B cell (primary cell): Measurements from ENCODE around the gene ADSS2. TPM values are rescaled to one million over a fixed set of nuclear protein-coding genes. Genes with fewer than 3 reads are reported as not detected.

Source experiments
- ATAC-seq: fragments of 200-7000 bp; cut with Tn5 transposase; one replicate; pipeline ENCODE4 v1.10.0; 2021; ENCODE audit warnings: low read depth, mild to moderate bottlenecking, moderate number of reproducible peaks, moderate library complexity
- CTCF ChIA-PET: fragments of 350-600 bp; sonication (Branson Sonifier 250); formaldehyde crosslinking; loops from one replicate; lab custom pipeline; 2021; ENCODE audit warnings: antibody characterized with exemption, inconsistent platforms; lab: Charles Lee
- POLR2A ChIA-PET: fragments of 350-600 bp; sonication (Branson Sonifier 250); formaldehyde crosslinking; loops from one replicate; lab custom pipeline; 2021; ENCODE audit warnings: antibody characterized with exemption; lab: Charles Lee
- DNase-seq: peaks from one replicate; pipeline ENCODE4 v3.0.0; 2013
- H2AFZ ChIP-seq: 2 replicates; pipeline ENCODE4 v1.6.1; 2012; ENCODE audit warnings: mild to moderate bottlenecking, low read depth, low read length; ENCODE audit not compliant: insufficient read depth, poor library complexity, severe bottlenecking
- H3K27ac ChIP-seq, 2 donors: 1 replicate in 1 of 2; 2 replicates in 1 of 2; pipeline ENCODE4 v1.5.1; 2012 to 2013; ENCODE audit warnings: low read length in 2 of 2, mild to moderate bottlenecking in 2 of 2, moderate library complexity in 1 of 2
- H3K27me3 ChIP-seq, 4 experiments: fragments of 200-600 bp in 1 of 4; sonication (generic) in 1 of 4; replicated peaks in 1 of 4; 1 replicate in 2 of 4; 2 replicates in 2 of 4; pipeline versions ENCODE4 v1.6.1 to v1.7.0; 2013 to 2016; ENCODE audit warnings: low read length in 3 of 4, mild to moderate bottlenecking in 2 of 4, mixed read lengths in 1 of 4, moderate library complexity in 1 of 4; ENCODE audit not compliant: insufficient read depth in 4 of 4, control insufficient read depth in 3 of 4; ENCODE audit errors: control extremely low read depth in 1 of 4
- H3K36me3 ChIP-seq, 2 experiments: replicated peaks in 1 of 2; 1 replicate in 1 of 2; 2 replicates in 1 of 2; pipeline versions ENCODE4 v1.6.1 to v1.7.1; 2013; ENCODE audit warnings: low read length in 1 of 2; ENCODE audit not compliant: insufficient read depth in 2 of 2, control insufficient read depth in 1 of 2; ENCODE audit errors: control extremely low read depth in 1 of 2, extremely low read depth in 1 of 2
- H3K4me1 ChIP-seq, 2 donors: fragments of 200-600 bp in 1 of 2; sonication (generic) in 1 of 2; 1 replicate in 1 of 2; 2 replicates in 1 of 2; pipeline versions ENCODE4 v1.5.1 to v1.6.1; 2013 to 2017; ENCODE audit warnings: low read length in 2 of 2; ENCODE audit not compliant: control insufficient read depth in 2 of 2, insufficient read depth in 2 of 2
- H3K4me2 ChIP-seq: replicated peaks from 2 replicates; pipeline ENCODE3; 2012; ENCODE audit warnings: mild to moderate bottlenecking, low read depth, low read length; ENCODE audit not compliant: poor library complexity, severe bottlenecking
- H3K4me3 ChIP-seq, 5 experiments: fragments of 200-600 bp in 1 of 5; sonication (generic) in 1 of 5; 1 replicate in 3 of 5; 2 replicates in 2 of 5; pipeline versions ENCODE4 v1.5.1 to v1.7.0; 2011 to 2016; ENCODE audit warnings: low read length in 4 of 5, mild to moderate bottlenecking in 4 of 5, low read depth in 2 of 5, control low read depth in 1 of 5, moderate library complexity in 1 of 5; ENCODE audit not compliant: insufficient read depth in 1 of 5; ENCODE audit errors: control extremely low read depth in 1 of 5, extremely low read depth in 1 of 5
- H3K79me2 ChIP-seq: fragments of 200-600 bp; sonication (generic); one replicate; pipeline ENCODE4 v1.6.0; 2016; ENCODE audit warnings: low read length; ENCODE audit not compliant: control insufficient read depth, insufficient read depth
- H3K9ac ChIP-seq: fragments of 200-600 bp; sonication (generic); 2 replicates; pipeline ENCODE4 v1.6.1; 2017; ENCODE audit warnings: mild to moderate bottlenecking, low read length, moderate library complexity
- H3K9me3 ChIP-seq, 3 donors: one replicate each; pipeline versions ENCODE4 v1.6.1 to v1.7.1; 2013; ENCODE audit warnings: low read length in 2 of 3; ENCODE audit not compliant: control insufficient read depth in 2 of 3, insufficient read depth in 1 of 3; ENCODE audit errors: control extremely low read depth in 1 of 3
- H4K20me1 ChIP-seq: 2 replicates; pipeline ENCODE4 v1.6.0; 2012; ENCODE audit warnings: mild to moderate bottlenecking, low read length; ENCODE audit not compliant: insufficient read depth, control insufficient read depth, poor library complexity, severe bottlenecking
- H3K27ac Mint-ChIP-seq: one replicate; pipeline ENCODE4 v1.8.0; 2021; ENCODE audit warnings: mixed read lengths
- H3K27me3 Mint-ChIP-seq: one replicate; pipeline ENCODE4 v1.8.0; 2021; ENCODE audit warnings: mixed read lengths
- H3K4me1 Mint-ChIP-seq: one replicate; pipeline ENCODE4 v1.8.0; 2021; ENCODE audit warnings: mixed read lengths
- H3K4me3 Mint-ChIP-seq: one replicate; pipeline ENCODE4 v1.8.0; 2021; ENCODE audit warnings: mixed read lengths
- H3K9me3 Mint-ChIP-seq: one replicate; pipeline ENCODE4 v1.8.0; 2022; ENCODE audit warnings: mixed read lengths; ENCODE audit not compliant: insufficient read depth
- EZH2 ChIP-seq: IDR thresholded peaks from 2 replicates; pipeline ENCODE4 v1.6.1; 2012; ENCODE audit warnings: borderline replicate concordance, low read depth, mild to moderate bottlenecking, moderate library complexity, low read length; ENCODE audit not compliant: insufficient read depth, poor library complexity, severe bottlenecking
- WGBS: methylation state at CpG from one replicate; pipeline ENCODE4 v1.1.5; 2013; ENCODE audit warnings: missing lambda C conversion rate; ENCODE audit not compliant: insufficient coverage; 5-methylcytosine and 5-hydroxymethylcytosine counted together
- intact Hi-C: fragments of 100-400 bp; cut with micrococcal nuclease; formaldehyde crosslinking; loops from one replicate; pipeline ENCODE4 v1.10.0; 2022
- polyA plus RNA-seq: library from polyadenylated mRNA; depleted of rRNA; stranded (reverse); fragments of >200 nt; gene quantifications from 2 replicates; pipeline ENCODE4 v1.2.3, GENCODE V29; 2012
- total RNA-seq, 2 donors: library from RNA; stranded (reverse); fragments of 120-200 nt in 1 of 2; gene quantifications; 1 replicate in 1 of 2; 2 replicates in 1 of 2; pipeline versions ENCODE4 v1.2.3 to v1.2.4, GENCODE V29; 2013 to 2022
- TF ChIP-seq, protein P1 (sequence below): fragments of 200-600 bp; IDR thresholded peaks from one replicate; pipeline ENCODE4 v1.8.0; 2022; ENCODE audit warnings: antibody characterized with exemption, mild to moderate bottlenecking

Gene ADSS2
- total and polyA plus RNA-seq, 2 donors (not counting 1 experiment from before 2014, with no cell fraction given) = 13.0 to 48.4 TPM

- Histone ChIP-seq H3K36me3 (peaks cover 15 to 37% of the 10 kb centered on the region in 2 experiments), H3K27ac (no peak overlapping the region)
These were observed 24.1 kb downstream of the ADSS2 start for GRCh38 chr1:244427647-244428046.

DNA sequence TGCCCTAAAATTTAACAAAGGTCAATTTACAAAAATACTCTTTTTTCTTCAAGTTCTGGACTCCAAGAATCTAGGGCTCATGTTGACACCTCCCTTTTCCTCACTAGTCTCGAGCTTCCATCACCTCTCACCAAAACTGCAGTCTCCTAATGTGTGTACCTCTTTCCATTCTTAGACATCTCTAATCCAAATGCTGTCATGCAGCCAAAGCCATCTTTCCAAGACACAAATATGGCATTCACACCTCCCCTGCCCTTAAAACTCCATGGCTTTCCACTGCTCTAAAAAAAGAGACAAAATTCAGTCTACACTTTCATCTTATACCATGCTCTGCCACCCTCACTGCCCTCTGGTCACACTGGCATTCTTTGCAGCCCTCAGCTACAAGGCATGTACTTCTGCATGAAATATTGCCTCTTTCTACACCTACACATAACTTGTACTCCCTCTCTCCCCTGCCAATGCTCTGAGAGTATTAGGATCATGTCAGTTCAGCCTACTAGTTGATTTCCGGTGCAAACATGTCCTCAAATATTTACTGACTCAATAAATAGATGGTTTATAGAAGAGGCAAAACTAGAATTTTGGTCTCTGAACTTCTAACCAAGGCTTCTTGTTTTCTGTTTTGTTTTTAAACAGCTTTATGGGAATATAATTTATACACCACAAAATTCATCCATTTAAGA, 26.9 kb downstream of the ADSS2 start:
- H3K36me3 ChIP-seq = peaks cover 17 to 47% of the 10 kb centered on the region in 2 experiments
- peaks cover 9% of the 10 kb centered on the region for H3K4me1 Mint-ChIP-seq
- TF ChIP-seq, protein P1, sequence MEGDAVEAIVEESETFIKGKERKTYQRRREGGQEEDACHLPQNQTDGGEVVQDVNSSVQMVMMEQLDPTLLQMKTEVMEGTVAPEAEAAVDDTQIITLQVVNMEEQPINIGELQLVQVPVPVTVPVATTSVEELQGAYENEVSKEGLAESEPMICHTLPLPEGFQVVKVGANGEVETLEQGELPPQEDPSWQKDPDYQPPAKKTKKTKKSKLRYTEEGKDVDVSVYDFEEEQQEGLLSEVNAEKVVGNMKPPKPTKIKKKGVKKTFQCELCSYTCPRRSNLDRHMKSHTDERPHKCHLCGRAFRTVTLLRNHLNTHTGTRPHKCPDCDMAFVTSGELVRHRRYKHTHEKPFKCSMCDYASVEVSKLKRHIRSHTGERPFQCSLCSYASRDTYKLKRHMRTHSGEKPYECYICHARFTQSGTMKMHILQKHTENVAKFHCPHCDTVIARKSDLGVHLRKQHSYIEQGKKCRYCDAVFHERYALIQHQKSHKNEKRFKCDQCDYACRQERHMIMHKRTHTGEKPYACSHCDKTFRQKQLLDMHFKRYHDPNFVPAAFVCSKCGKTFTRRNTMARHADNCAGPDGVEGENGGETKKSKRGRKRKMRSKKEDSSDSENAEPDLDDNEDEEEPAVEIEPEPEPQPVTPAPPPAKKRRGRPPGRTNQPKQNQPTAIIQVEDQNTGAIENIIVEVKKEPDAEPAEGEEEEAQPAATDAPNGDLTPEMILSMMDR = no peak
- DNase-seq (no peak), ATAC-seq (no peak)
- H3K27me3 Mint-ChIP-seq = no peaks in the 10 kb centered on the region
- H3K4me3 ChIP-seq = no peak overlapping the region
- no peak overlapping the region for H3K4me2 ChIP-seq
- intact Hi-C loops = no loop called here
- H3K9me3 Mint-ChIP-seq = no peaks in the 10 kb centered on the region
- H3K27ac Mint-ChIP-seq = no peak overlapping the region
- CTCF ChIA-PET = no interaction called here
- WGBS = 100% methylated on average over 1 of the region's 2 CpGs
- H3K4me1 ChIP-seq = no peaks in the 10 kb centered on the region
- no peak overlapping the region for H3K9ac ChIP-seq
- H3K27ac ChIP-seq = no peak overlapping the region
- no peaks in the 10 kb centered on the region for H3K9me3 ChIP-seq
- POLR2A ChIA-PET = no interaction called here
- no peaks in the 10 kb centered on the region for H4K20me1 ChIP-seq
- no peak overlapping the region for H3K4me3 Mint-ChIP-seq
- H3K27me3 ChIP-seq = no peaks in the 10 kb centered on the region
- H3K79me2 ChIP-seq = no peaks in the 10 kb centered on the region
- no peak overlapping the region for H2AFZ ChIP-seq

More at GRCh38 chr1:244427647-244428046, 24.1 kb downstream of the ADSS2 start:
- Mint-ChIP-seq H3K27me3 (no peaks in the 10 kb centered on the region), H3K4me1 (peaks cover 9% of the 10 kb centered on the region), H3K9me3 (no peaks in the 10 kb centered on the region), H3K27ac (no peak overlapping the region), H3K4me3 (no peak overlapping the region)
- Histone ChIP-seq H3K9ac (no peak overlapping the region), H4K20me1 (no peaks in the 10 kb centered on the region), H3K4me2 (no peak overlapping the region), H3K27me3 (no peaks in the 10 kb centered on the region), H3K4me3 (no peak overlapping the region), H3K79me2 (no peaks in the 10 kb centered on the region), H2AFZ (no peak overlapping the region), H3K9me3 (no peaks in the 10 kb centered on the region), H3K4me1 (no peaks in the 10 kb centered on the region)
- DNase-seq (no peak), ATAC-seq (no peak)
- intact Hi-C loops = no loop called here
- POLR2A ChIA-PET = no interaction called here
- TF ChIP-seq, protein P1 = no peak
- TF ChIP-seq EZH2 = no peak
- CTCF ChIA-PET = interaction anchor here (1.0 kb wide), 1 partner anchor 9 kb away, joined by 3 read pairs; no protein-coding TSS in a partner anchor
